ENCODE data around the gene POU2F3. TPM values are rescaled to one million over a fixed set of nuclear protein-coding genes. Genes with fewer than 3 reads are reported as not detected.
A peak's percentile ranks its signal among the peaks of the same experiment; 100 is the strongest.

POU2F3 gene
- total and polyA plus RNA-seq, 8 donors, result 0.12 to 2.6 (median 0.25) TPM

DNA sequence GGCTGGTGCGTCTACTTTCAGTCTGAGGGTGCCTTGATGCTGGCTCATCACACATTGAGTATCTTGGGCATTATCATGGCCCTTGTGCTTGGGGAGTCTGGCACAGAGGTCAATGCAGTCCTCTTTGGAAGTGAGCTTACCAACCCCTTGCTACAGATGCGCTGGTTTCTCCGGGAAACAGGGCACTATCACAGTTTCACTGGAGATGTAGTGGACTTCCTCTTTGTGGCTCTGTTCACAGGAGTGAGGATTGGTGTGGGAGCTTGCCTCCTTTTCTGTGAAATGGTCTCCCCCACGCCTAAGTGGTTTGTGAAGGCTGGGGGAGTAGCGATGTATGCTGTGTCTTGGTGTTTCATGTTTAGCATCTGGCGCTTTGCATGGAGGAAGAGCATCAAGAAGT is 90.1 kb downstream of the POU2F3 start:
- 95 to 98% methylated on average over 6 of the region's 6 CpGs for WGBS, 2 donors
- no peak for ATAC-seq
- no peak for FAIRE-seq
- no peaks in the 10 kb centered on the region for H3K36me3 ChIP-seq
- peaks cover 13 to 41% (median 37%) of the 10 kb centered on the region in 3 donors for H3K4me1 ChIP-seq
- no peaks in the 10 kb centered on the region for H3K27me3 ChIP-seq
- no peak overlapping the region for H3K27ac ChIP-seq
- intact Hi-C loops (cut with DNase I), result no loop called here
- TF ChIP-seq, protein P1, sequence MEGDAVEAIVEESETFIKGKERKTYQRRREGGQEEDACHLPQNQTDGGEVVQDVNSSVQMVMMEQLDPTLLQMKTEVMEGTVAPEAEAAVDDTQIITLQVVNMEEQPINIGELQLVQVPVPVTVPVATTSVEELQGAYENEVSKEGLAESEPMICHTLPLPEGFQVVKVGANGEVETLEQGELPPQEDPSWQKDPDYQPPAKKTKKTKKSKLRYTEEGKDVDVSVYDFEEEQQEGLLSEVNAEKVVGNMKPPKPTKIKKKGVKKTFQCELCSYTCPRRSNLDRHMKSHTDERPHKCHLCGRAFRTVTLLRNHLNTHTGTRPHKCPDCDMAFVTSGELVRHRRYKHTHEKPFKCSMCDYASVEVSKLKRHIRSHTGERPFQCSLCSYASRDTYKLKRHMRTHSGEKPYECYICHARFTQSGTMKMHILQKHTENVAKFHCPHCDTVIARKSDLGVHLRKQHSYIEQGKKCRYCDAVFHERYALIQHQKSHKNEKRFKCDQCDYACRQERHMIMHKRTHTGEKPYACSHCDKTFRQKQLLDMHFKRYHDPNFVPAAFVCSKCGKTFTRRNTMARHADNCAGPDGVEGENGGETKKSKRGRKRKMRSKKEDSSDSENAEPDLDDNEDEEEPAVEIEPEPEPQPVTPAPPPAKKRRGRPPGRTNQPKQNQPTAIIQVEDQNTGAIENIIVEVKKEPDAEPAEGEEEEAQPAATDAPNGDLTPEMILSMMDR (IDR thresholded peaks at IDR 0.05), result no peak
- H3K9me3 ChIP-seq, result no peaks in the 10 kb centered on the region
- no peak for DNase-seq
- no peak overlapping the region for H3K4me3 ChIP-seq

DNA sequence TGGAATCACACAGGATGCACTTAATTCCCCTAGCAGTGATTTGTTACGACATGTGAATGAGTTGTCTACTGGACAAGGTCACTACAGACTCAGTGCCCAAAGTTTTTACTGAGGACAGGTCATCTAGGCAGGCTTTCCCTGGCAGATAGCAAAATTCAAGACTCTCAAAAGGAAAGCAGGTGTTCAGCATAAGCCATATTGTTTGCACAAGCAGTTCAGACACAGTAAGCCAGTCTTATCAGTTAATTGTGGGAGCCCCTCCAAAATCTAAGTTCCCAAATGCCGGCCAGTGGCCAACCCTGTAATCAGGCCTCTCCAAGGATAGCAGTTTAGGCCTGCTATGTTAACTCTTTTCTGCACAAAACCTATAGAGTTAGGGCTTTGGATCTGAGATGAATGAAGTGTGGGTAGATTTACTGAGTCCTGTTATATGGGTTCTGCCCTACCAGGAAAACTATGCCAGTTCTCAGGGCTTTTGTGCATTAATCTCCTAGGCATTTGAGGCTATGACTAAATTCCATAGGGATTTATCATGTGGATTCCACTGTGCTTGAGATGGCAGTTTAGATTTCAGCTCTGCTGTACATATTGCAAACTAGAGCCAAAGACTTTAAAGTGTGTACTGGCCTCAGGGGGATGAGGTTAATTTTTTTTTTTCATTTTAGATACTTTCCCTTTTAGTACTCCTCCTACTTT is 91.5 kb downstream of the POU2F3 start:
- WGBS, 2 donors, result 15 to 18% methylated on average over 2 of the region's 2 CpGs

DNA sequence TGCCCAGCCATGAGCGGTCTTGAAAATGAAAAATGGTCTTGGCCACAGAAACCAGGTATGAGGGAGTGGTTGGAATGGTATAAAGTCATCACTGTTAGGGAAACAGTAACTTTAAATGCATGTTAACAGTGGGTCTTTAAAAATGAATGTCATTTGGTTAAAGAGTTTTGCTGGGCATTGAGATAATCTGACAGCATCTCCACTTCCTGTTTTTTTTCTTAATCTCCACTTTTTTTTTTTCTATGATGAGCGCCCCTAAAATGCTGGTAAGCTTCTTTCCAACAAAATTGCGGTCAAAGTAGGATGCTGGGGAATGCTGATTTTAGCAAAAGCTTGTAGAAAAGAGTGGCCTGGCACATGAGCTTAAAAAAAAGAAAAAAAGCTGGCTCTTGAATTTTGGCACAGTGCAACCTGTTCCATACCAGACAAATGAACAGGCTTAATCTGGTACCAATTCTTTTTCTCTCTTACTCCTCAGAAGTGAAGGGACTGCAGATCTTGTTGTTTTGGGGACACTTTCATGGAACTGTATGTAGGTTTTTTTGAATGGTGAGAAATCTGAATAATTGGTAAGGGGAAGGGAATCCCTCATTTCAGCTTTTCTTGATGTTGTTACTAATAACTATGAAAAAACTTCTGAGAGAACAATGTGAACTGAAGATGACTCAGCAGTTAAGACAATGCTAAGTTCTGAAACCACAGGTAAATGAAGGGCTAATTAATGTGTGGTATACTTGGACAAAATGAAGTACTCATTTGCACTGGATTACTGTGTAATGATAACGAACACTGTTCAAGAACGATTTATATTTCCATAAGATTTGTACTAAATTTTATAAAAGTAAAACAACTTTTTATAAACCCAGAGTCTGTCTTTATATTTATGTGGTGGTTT is 93.1 kb downstream of the POU2F3 start:
- ATAC-seq, result no peak
- H3K9me3 ChIP-seq, result no peaks in the 10 kb centered on the region
- TF ChIP-seq, protein P1 (IDR thresholded peaks at IDR 0.05), result no peak
- no peaks in the 10 kb centered on the region for H3K27me3 ChIP-seq
- no peak for FAIRE-seq
- no peaks in the 10 kb centered on the region for H3K36me3 ChIP-seq
- H3K4me3 ChIP-seq, result no peak overlapping the region
- 91 to 92% methylated on average over 5 of the region's 5 CpGs for WGBS, 2 donors
- H3K4me1 ChIP-seq, result peaks cover 3 to 23% (median 19%) of the 10 kb centered on the region in 3 donors
- H3K27ac ChIP-seq, result no peak overlapping the region
- intact Hi-C loops (cut with DNase I), result no loop called here
- DNase-seq, result no peak

More for the DNA sequence above, 91.5 kb downstream of the POU2F3 start:
- H3K27me3 ChIP-seq, result no peaks in the 10 kb centered on the region
- H3K27ac ChIP-seq, result peak overlapping the region in 3 of 4 donors; percentile 4 to 52 (median 51)
- intact Hi-C loops (cut with DNase I), result no loop called here
- TF ChIP-seq, protein P1 (IDR thresholded peaks at IDR 0.05), result no peak
- FAIRE-seq, result no peak
- peak in 4 of 6 donors; percentile 42 to 59 (median 48) for DNase-seq
- no peaks in the 10 kb centered on the region for H3K36me3 ChIP-seq
- no peaks in the 10 kb centered on the region for H3K9me3 ChIP-seq
- H3K4me1 ChIP-seq, result peaks cover 6 to 34% (median 32%) of the 10 kb centered on the region in 3 donors
- H3K4me3 ChIP-seq, result no peak overlapping the region
- ATAC-seq, result peak in 3 of 4 donors; percentile 2 to 33 (median 19)

DNA sequence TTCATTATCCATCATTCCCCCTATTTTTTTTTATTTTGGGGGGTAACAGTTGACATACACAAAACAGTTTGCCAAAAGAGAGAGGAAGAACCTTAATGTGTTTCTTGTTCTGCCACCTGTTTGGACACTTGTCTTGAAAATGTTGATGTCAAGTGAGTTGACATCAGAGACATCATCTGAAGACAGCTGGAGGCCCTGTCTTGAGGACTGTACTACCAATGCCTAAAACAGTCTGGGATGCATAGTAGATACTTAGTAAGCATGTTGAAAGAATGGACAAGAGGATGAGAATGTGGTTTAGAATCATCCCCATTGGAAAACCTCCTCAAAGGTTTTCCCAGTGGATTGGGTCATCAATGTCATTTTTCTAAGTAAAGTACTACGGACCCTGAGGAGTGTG is 93.9 kb downstream of the POU2F3 start:
- 66 to 78% methylated on average over 1 of the region's 1 CpG for WGBS, 2 donors

More for the DNA sequence above, 93.9 kb downstream of the POU2F3 start:
- FAIRE-seq, result no peak
- no peak for DNase-seq
- Histone ChIP-seq H3K4me3 (no peak overlapping the region), H3K9me3 (no peaks in the 10 kb centered on the region), H3K36me3 (no peaks in the 10 kb centered on the region), H3K27me3 (no peaks in the 10 kb centered on the region), H3K4me1 (peaks cover 9 to 30% (median 19%) of the 10 kb centered on the region in 3 donors), H3K27ac (no peak overlapping the region)
- no peak for ATAC-seq
- TF ChIP-seq, protein P1 (IDR thresholded peaks at IDR 0.05), result no peak
- intact Hi-C loops (cut with DNase I), result no loop called here

All from pancreas (tissue), 10 donors.